Glutamatergic neuron (in vitro differentiated cells): ENCODE measurements around the gene FNDC4. TPM values are rescaled to one million over a fixed set of nuclear protein-coding genes. Genes with fewer than 3 reads are reported as not detected.

Experiments used
- DNase-seq: peaks from one replicate; pipeline ENCODE4 v3.0.0; 2022
- H3K27ac Mint-ChIP-seq: one replicate; pipeline ENCODE4 v1.8.0; 2020; ENCODE audit warnings: mild to moderate bottlenecking, mixed read lengths, inconsistent platforms; ENCODE audit not compliant: unreplicated experiment
- H3K27me3 Mint-ChIP-seq: one replicate; pipeline ENCODE4 v1.8.0; 2020; ENCODE audit warnings: mild to moderate bottlenecking, moderate library complexity, mixed read lengths, inconsistent platforms; ENCODE audit not compliant: unreplicated experiment
- H3K36me3 Mint-ChIP-seq: one replicate; pipeline ENCODE4 v1.8.0; 2020; ENCODE audit warnings: mild to moderate bottlenecking, mixed read lengths, inconsistent platforms; ENCODE audit not compliant: unreplicated experiment
- H3K4me1 Mint-ChIP-seq: one replicate; pipeline ENCODE4 v1.8.0; 2020; ENCODE audit warnings: mild to moderate bottlenecking, low read depth, mixed read lengths, inconsistent platforms; ENCODE audit not compliant: unreplicated experiment
- H3K4me3 Mint-ChIP-seq: one replicate; pipeline ENCODE4 v1.8.0; 2020; ENCODE audit warnings: mild to moderate bottlenecking, mixed read lengths, inconsistent platforms; ENCODE audit not compliant: unreplicated experiment
- H3K9me3 Mint-ChIP-seq: one replicate; pipeline ENCODE4 v1.8.0; 2020; ENCODE audit warnings: mild to moderate bottlenecking, moderate library complexity, mixed read lengths, inconsistent platforms; ENCODE audit not compliant: unreplicated experiment
- total RNA-seq: library from RNA; stranded (reverse); fragmentation: NEBNext Ultra II Directional; extraction: Animal tissue kit (Norgen Biotek cat#: 25700); gene quantifications from one replicate; pipeline ENCODE4 v1.2.1, GENCODE V29; 2021; ENCODE audit not compliant: unreplicated experiment
- TF ChIP-seq, protein P1 (sequence below): fragments of 200-600 bp; sonication (generic); IDR thresholded peaks from one replicate; pipeline ENCODE4 v1.5.0; 2021; ENCODE audit not compliant: partially characterized antibody, unreplicated experiment

The FNDC4 gene
- total RNA-seq, 1 donor from 2014 or later = 15.2 TPM

DNA sequence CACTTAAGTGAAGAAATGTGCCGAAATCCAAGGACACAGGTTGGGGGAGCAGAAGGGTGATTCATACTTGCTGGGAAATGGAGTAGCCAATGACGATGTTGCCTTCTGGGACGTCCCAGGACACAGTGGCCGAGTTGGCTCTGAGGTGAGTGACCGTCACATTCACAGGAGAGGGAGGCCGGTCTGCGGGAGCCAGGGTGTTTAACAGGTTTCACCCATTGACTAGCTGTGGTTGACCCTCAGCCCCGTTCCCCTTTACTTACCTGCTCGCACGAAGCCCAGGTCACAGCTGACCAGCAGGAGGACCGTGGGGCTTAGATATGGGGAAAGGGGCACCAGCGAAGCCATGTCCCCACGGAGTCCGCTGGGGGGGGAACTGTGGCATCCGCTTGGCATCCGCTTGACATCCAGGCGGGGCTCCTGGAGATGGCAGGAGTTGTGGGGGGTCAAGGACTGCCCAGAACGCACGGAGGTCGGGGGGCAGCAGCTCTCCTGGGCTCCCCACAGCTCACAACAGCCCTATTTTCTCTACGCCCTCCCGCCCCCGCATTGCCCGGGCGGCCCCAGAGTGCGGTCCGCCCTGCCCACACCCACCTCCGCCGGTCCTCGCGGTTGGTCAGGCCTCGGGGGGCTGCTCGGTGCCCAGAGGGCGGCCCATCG, 586 bp downstream of the FNDC4 start:
- Mint-ChIP-seq H3K27ac (no peak overlapping the region), H3K4me1 (peaks cover 6% of the 10 kb centered on the region), H3K27me3 (peaks cover 21% of the 10 kb centered on the region), H3K9me3 (peaks cover 11% of the 10 kb centered on the region), H3K36me3 (peaks cover 7% of the 10 kb centered on the region), H3K4me3 (peak overlapping the region; percentile 80)
- TF ChIP-seq, protein P1, sequence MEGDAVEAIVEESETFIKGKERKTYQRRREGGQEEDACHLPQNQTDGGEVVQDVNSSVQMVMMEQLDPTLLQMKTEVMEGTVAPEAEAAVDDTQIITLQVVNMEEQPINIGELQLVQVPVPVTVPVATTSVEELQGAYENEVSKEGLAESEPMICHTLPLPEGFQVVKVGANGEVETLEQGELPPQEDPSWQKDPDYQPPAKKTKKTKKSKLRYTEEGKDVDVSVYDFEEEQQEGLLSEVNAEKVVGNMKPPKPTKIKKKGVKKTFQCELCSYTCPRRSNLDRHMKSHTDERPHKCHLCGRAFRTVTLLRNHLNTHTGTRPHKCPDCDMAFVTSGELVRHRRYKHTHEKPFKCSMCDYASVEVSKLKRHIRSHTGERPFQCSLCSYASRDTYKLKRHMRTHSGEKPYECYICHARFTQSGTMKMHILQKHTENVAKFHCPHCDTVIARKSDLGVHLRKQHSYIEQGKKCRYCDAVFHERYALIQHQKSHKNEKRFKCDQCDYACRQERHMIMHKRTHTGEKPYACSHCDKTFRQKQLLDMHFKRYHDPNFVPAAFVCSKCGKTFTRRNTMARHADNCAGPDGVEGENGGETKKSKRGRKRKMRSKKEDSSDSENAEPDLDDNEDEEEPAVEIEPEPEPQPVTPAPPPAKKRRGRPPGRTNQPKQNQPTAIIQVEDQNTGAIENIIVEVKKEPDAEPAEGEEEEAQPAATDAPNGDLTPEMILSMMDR = no peak
- DNase-seq = no peak

DNA sequence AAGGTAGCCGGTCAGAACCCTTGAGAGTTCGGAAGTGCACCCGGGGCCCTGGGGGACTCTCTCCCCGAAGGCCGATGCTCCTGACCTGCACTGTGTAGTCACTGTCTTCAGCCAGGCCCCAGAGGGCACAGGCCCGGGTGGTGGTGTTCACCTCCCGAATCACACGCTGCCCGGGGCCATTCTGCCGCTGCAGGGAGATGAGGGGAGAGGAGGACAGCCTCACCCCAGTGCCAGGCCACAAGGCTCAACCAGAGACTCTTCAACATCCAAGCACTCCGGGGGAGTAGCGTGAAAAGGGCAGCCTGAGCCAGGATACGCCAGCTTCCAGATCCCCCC, 1.1 kb downstream of the FNDC4 start:
- peaks cover 21% of the 10 kb centered on the region for H3K27me3 Mint-ChIP-seq
- H3K4me1 Mint-ChIP-seq = peaks cover 6% of the 10 kb centered on the region
- TF ChIP-seq, protein P1 = no peak
- H3K9me3 Mint-ChIP-seq = peaks cover 11% of the 10 kb centered on the region
- H3K27ac Mint-ChIP-seq = no peak overlapping the region
- peak; percentile 17 for DNase-seq
- H3K36me3 Mint-ChIP-seq = peaks cover 7% of the 10 kb centered on the region
- H3K4me3 Mint-ChIP-seq = peak overlapping the region; percentile 80

DNA sequence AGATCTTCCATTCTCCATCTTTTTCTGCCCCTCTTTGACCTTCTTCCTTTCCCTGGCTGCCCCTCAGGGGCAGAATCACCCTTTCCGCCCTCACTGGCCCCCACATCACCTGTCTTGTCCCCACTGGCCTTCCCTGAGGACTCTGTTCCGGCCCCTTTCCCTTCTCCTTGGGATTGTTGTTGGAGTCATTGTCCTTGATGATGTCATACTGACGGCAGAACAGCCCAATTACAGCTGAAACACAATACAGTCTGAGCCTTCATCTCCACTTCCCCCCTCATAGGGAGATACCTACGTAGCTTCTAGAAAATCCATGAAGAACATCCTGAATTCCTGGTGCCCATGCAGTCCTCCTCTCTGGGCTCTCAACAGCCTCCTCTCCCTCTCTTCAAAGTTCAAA, 2.4 kb downstream of the FNDC4 start:
- no peak for DNase-seq
- Mint-ChIP-seq H3K4me1 (peaks cover 6% of the 10 kb centered on the region), H3K36me3 (peaks cover 7% of the 10 kb centered on the region), H3K9me3 (peaks cover 11% of the 10 kb centered on the region), H3K27ac (no peak overlapping the region), H3K27me3 (peaks cover 15% of the 10 kb centered on the region), H3K4me3 (no peak overlapping the region)
- TF ChIP-seq, protein P1 = no peak

DNA sequence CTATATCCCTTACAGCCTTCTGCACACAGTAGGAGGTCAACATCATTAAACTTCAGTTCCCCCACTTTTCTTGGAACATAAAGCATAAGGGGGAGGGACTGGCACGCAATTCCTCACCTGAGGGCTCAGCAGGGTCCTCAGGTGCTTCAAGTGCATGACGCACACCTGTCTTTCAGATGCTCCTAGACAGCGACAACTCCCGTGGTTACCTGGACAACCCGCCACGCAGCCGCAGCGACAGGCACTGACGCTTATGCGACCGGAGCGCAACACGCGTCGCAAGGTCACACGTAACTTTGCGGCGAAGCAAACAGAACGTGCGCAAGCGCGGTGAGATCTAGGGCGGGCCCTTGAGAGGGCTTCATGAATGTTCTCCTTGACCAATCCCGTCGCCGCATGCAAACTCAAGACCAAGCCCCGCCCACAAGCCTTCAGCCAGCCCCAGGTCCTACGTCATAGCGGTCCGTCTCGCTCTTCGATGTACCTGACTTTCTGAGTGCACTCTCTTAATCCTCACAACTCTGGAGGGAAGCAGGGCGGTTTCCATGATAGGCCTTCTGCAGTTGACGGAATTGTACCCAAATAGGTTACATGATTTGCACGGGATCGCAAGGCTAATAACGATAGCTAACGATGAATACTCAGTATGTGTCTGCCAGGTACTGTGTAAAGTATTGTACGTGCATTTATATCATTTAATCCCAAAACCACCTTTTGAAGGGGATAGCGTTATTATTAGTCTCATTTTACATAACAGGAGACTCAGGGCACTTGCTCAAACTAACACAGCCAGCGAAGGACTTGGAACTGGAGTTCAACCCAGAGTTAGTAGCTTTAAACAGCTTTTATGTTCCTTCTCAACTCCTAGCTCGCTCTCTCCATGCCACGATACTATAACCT, 5.3 kb downstream of the FNDC4 start, which contains the start of gene IFT172:
Gene IFT172 (minus strand): TSS at position 246 of the 900 bp plus-strand sequence. CDS start 90 bp downstream, at position 156.
- Mint-ChIP-seq H3K27ac (peak within 1 kb of the TSS; percentile 31), H3K27me3 (peaks cover 9% of the 10 kb centered on the region), H3K4me3 (peak within 1 kb of the TSS; percentile 99), H3K9me3 (peaks cover 6% of the 10 kb centered on the region), H3K36me3 (no peaks in the 10 kb centered on the region), H3K4me1 (peaks cover 2% of the 10 kb centered on the region)
- TF ChIP-seq, protein P1 = no peak
- DNase-seq = peak; percentile 99

DNA sequence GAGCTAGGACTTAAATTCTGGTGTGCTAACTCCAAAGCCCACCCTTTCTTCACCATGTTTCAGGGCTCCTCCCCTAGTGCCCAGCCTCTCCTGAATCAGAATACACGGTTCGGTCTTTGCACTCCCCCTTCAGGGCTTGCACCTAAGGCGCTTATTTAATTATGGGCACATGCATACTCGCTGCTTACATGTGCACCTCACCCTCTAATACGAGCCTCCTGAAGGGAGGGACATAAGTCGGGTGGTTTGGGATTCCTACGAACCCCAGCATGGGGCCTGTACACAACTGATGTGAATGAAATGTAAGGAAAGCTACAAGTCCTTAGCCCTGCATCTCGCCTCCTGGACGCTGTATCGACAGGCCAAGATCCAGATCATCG, 5.9 kb downstream of the FNDC4 start:
- Mint-ChIP-seq H3K4me1 (peaks cover 2% of the 10 kb centered on the region), H3K4me3 (peak overlapping the region; percentile 99), H3K27ac (peak overlapping the region; percentile 20), H3K9me3 (peaks cover 6% of the 10 kb centered on the region), H3K36me3 (no peaks in the 10 kb centered on the region), H3K27me3 (peaks cover 9% of the 10 kb centered on the region)
- TF ChIP-seq, protein P1 = no peak
- DNase-seq = no peak
